ENCODE measurements around the gene LITAF. TPM values are rescaled to one million over a fixed set of nuclear protein-coding genes. Genes with fewer than 3 reads are reported as not detected.
"Not testable (repeated sequence)": the region's sequence is repeated elsewhere in the genome, so short reads cannot be mapped to it uniquely, and the experiment has no call there.

Gene LITAF
- total RNA-seq, 1 donor from 2014 or later, result 8.2 TPM

- DNase-seq (ENCODE audit: low spot score in 2 of 2) (no peak), FAIRE-seq (no peak)
Observed at GRCh38 chr16:11621920-11622651, 35.4 kb upstream of the LITAF start.

- FAIRE-seq, result no peak
- DNase-seq (ENCODE audit: low spot score in 2 of 2), result no peak
Observed at GRCh38 chr16:11621539-11621919, 34.8 kb upstream of the LITAF start.

DNA sequence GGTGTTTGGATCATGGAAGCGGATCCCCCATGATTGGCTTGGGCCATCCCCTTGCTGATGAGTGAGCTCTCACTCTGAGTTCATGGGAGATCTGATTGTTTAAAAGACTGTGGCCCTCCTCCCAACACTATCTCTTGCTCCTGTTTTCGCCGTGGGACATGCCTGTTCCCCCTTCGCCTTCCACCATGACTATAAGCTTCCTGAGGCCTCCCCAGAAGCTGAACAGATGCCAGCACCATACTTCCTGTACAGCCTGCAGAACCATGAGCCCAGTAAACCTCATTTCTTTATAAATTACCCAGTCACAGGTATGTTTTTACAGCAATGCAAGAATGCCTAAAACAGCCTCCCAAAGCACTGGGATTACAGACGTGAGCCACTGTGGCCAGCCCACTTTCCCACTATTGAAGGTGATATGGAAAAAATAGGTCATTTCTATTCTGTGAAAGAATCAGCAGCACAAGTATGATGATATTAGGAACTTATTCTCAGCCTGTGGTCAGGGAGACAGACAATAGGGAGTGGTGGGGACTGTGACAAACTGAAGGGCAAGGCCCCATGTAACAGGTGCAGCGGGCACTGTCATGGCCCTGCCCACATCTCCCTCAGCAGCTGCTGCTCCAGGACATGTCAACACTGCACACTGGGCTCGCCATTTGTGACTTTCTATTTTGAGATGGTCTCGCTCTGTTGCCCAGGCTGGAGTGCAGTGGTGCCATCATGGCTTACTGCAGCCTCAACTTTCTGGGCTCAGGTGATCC, 33.7 kb upstream of the LITAF start:
- FAIRE-seq, result no peak
- no peak for DNase-seq (ENCODE audit: low spot score in 2 of 2)

GRCh38 chr16:11619327-11619851, 32.7 kb upstream of the LITAF start:
- FAIRE-seq, result no peak

DNA sequence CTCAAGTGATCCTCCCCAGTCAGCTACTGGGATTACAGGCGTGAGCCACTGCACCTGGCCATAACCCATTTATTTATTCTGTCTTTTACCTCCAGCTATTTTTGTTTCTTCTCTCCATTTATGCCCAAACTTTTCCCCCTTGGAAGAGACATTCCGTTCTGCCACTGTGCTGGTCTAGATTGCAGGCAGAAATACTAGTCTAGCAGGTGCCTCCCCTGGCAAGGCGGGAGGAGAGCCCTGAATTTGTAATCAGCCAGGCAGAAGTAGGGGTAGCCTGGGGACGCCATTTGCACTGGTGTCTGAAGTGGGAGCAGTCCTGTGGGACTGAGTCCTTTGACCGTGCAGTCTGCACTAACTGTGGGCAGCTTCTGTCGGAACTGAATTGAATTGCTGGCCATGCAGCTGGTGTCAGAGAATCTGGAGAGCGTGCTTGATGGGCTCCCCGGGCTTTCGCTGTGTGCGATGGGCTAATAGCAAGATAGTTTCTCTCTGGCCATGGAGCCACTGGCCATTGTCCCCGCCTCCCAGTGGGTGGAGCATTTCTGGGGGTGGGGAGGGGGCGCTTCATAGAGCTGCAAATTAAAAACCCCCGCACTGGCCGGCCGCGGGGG, 31.5 kb upstream of the LITAF start:
- DNase-seq (ENCODE audit: low spot score in 2 of 2) (no peak), FAIRE-seq (no peak)

More at GRCh38 chr16:11619327-11619851, 32.7 kb upstream of the LITAF start:
- no peak for DNase-seq (ENCODE audit: low spot score in 2 of 2)

GRCh38 chr16:11615748-11616447, 29.2 kb upstream of the LITAF start:
- DNase-seq (ENCODE audit: low spot score in 2 of 2), result no peak
- no peak for FAIRE-seq

GRCh38 chr16:11614587-11615175, 28.0 kb upstream of the LITAF start:
- FAIRE-seq (no peak), DNase-seq (ENCODE audit: low spot score in 2 of 2) (no peak)

GRCh38 chr16:11613381-11614303, 26.9 kb upstream of the LITAF start:
- DNase-seq (ENCODE audit: low spot score in 2 of 2), result no peak
- no peak for FAIRE-seq

DNA sequence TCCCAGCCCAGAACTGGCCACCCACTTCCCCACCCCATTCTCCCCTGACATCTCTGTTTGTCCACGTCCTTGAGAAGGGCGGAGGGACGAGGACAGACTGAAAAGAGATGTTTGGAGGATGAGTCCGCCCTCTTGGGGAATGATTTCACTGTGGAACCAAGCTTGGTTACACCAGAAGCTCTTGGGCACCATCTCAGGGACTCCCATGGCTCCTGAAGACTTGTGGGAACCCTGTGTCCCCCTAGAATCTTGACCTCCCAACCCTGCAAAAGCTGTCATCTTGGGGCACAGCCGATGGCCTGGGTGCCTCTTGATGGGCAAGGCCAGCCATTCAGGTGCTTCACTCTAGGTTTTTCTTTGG, 25.9 kb upstream of the LITAF start:
- DNase-seq (ENCODE audit: low spot score in 2 of 2) (no peak), FAIRE-seq (no peak)

- DNase-seq (ENCODE audit: low spot score in 2 of 2) (no peak), FAIRE-seq (no peak)
Observed at GRCh38 chr16:11611871-11612664, 25.3 kb upstream of the LITAF start.

GRCh38 chr16:11610580-11610979, 23.9 kb upstream of the LITAF start:
- DNase-seq (ENCODE audit: low spot score in 2 of 2) (no peak), FAIRE-seq (no peak)

DNA sequence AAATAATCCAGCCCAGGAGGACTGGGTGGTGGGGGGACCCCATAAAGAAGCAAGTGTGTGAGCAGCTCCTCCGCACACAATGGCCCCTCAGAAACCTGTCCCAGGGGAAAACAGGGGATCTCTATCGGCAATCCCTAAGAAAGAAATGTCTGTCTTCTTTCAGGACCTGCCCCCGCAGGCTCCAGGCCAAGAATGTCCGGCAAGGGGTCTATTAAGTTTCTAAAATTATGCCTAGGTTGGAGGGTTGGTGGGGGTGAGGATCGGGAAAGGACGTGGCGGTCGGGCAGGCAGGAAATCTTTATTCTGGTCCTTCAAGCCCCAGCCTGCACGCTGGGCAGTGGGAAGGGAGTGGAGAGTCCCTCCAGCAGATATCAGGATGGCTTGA, 23.4 kb upstream of the LITAF start:
- FAIRE-seq (no peak), DNase-seq (ENCODE audit: low spot score in 2 of 2) (no peak)

GRCh38 chr16:11609474-11610120, 22.9 kb upstream of the LITAF start:
- DNase-seq (ENCODE audit: low spot score in 2 of 2) (no peak), FAIRE-seq (no peak)

DNA sequence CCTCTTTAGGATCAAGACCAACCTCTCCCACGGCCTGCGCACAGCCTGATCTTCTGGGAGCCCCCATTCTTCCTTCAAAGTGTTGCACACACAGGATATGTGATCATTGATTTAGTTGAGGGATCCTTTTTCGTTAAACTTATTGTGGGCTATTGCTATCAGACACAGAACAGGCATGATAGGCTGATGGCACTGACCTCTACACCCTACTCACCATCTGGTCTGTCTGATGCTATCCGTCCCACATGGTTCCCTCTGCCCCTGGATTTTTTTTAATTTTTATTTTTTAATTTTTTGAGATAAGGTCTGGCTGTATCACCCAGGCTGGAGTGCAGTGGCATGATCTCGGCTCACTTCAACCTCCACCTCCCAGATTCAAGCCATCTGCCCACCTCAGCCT, 19.2 kb upstream of the LITAF start:
- FAIRE-seq (no peak), DNase-seq (ENCODE audit: low spot score in 2 of 2) (no peak)

- DNase-seq (ENCODE audit: low spot score in 2 of 2) (no peak), FAIRE-seq (no peak)
Observed at GRCh38 chr16:11605564-11605886, 18.8 kb upstream of the LITAF start.

DNA sequence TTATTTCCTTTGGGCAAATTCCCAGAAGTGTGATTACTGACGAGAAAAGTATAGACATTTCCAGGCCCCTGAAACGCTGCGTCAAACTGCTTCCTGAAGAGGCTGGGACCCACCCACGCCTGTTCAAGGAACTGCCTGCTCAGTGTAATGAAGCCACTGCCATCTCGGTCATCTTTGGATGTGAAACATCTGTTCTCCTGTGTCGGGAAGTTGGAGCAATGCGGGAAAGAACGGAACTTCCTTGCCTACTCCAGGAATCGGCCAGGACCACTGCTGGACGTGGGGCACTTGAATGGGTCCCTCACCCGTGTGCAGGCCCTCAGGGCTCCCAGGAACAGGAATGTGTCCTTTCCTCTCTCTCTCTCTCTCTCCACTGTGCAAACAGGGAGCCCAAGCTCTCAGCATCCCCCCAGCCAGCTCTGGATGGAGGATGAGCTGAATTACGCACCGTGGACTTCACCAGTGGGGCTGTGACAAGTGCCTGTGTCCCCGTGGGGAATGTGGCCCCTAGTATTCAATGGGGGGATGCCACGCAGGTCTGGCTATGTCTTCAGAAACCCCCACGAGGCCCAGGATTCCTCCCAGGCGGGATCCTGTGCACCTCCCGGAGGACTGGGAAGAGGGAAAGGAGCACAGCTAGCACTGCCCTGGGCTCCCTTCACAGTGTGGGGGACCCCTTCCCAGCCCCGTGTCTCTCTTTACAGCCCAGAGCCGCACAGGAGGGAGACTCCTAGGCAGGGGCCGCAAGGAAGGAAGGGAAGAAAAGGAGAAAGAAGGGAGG, 18.3 kb upstream of the LITAF start:
- DNase-seq (ENCODE audit: low spot score in 2 of 2), result no peak
- no peak for FAIRE-seq

DNA sequence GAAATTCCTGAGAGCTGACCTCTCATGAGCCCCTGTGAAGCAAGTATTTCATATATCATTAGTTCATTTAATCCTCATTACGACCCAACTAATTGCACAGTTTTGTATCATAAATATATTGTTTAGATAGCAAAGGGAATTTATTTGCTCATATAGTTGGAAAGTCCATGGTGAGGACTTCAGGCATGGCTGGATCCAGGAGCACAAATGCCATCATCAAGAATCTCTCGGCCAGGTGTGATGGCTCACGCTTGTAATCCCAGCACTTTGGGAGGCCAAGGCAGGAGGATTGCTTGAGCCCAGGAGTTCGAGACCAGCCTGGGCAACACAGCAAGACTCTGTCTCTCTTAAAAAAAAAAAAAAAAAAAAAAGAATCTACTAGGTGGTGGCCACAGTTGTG, 17.6 kb upstream of the LITAF start:
- DNase-seq (ENCODE audit: low spot score in 2 of 2); FAIRE-seq: not testable (repeated sequence)

Data from frontal cortex (tissue), 4 donors.